Heart left ventricle (tissue), 13 donors: ENCODE measurements around the gene CNGA2.

Experiments
- POLR2A ChIP-seq, 2 donors: fragments of 450-650 bp; IDR thresholded peaks; one replicate each; pipeline ENCODE4 v1.6.1; 2017; ENCODE audit warnings: antibody characterized with exemption in 2 of 2, mild to moderate bottlenecking in 2 of 2, moderate library complexity in 2 of 2
- TF ChIP-seq, protein P1 (sequence below), 12 donors: fragments of 200-600 bp; sonication (generic) in 4 of 12; IDR thresholded peaks; one replicate each; pipeline versions ENCODE4 v1.5.0 to v1.8.0; 2018 to 2022; ENCODE audit warnings: antibody characterized with exemption in 12 of 12, mild to moderate bottlenecking in 5 of 12
- donor health status: ischemic (EF 13 %, LVEDD 7.1; RV severe dilation, severe dysfunction).
- donor health status: DM: no; HTN: yes; CAD: no.
- donor health status: DM: no; HTN: no; CAD: no.
- donor health status: ischemic (EF 25% LVEDD 6.9; RV normal size, moderate dysfunction).
- donor health status: ischemic (EF 25% LVEDD 5.7; RV mildly dilated, moderate dysfunction).
- donor health status: ischemic (EF 35%, LVEDD 5.7; RV mildly dilated, moderate dysfunction).
- donor health status: nonischemic (EF 11% LVEDD 7.7; RV severe dilation, severe dysfunction).
- donor health status: DM: yes; HTN: yes; CAD: no.
- donor health status: PGD.
- donor health status: ischemic (EF 29% LVEDD 5.4; RV normal size, mild dysfunction).
- donor health status: nonischemic (EF 23%, LVEDD 6.1; RV moderate dilation, normal function).

- TF ChIP-seq, protein P1, sequence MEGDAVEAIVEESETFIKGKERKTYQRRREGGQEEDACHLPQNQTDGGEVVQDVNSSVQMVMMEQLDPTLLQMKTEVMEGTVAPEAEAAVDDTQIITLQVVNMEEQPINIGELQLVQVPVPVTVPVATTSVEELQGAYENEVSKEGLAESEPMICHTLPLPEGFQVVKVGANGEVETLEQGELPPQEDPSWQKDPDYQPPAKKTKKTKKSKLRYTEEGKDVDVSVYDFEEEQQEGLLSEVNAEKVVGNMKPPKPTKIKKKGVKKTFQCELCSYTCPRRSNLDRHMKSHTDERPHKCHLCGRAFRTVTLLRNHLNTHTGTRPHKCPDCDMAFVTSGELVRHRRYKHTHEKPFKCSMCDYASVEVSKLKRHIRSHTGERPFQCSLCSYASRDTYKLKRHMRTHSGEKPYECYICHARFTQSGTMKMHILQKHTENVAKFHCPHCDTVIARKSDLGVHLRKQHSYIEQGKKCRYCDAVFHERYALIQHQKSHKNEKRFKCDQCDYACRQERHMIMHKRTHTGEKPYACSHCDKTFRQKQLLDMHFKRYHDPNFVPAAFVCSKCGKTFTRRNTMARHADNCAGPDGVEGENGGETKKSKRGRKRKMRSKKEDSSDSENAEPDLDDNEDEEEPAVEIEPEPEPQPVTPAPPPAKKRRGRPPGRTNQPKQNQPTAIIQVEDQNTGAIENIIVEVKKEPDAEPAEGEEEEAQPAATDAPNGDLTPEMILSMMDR (IDR thresholded peaks at IDR 0.05) = no peak
- no peak for TF ChIP-seq POLR2A (IDR thresholded peaks at IDR 0.05)
Measured at GRCh38 chrX:151791961-151792360, 57.4 kb downstream of the CNGA2 start.
